OCI-LY7 (cell line): ENCODE results near the gene AGR3.

Experiments used
- CTCF ChIP-seq: fragments of 200-600 bp; sonication (generic); conservative IDR thresholded peaks from 2 replicates; pipeline ENCODE4 v1.5.1; 2014; ENCODE audit warnings: mild to moderate bottlenecking, antibody characterized with exemption, low read length, moderate library complexity, mixed read lengths
- EZH2phosphoT487 ChIP-seq: fragments of 200-600 bp; sonication (generic); IDR thresholded peaks from 2 replicates; pipeline ENCODE4 v1.6.1; 2018; ENCODE audit warnings: low read depth, borderline replicate concordance, mild to moderate bottlenecking, mixed run types, antibody characterized with exemption, low read length, moderate library complexity, mixed read lengths

- TF ChIP-seq CTCF (no peak), EZH2phosphoT487 (no peak)
Observed at GRCh38 chr7:16847381-16847860, 34.4 kb downstream of the AGR3 start.
